PC-9 (cell line): ENCODE measurements around the gene ZNF556. TPM values are rescaled to one million over a fixed set of nuclear protein-coding genes. Genes with fewer than 3 reads are reported as not detected.

Experiments used
- BruUV-seq: library from RNA; stranded (reverse); fragments of 400-500 nt; replicated peaks from 2 replicates; lab custom pipeline; 2021; lab: Mats Ljungman, UMichigan
- CTCF ChIA-PET: fragments of 300-600 bp; sonication (Branson Sonifier 250); formaldehyde crosslinking; loops from one replicate; lab custom pipeline; 2022; ENCODE audit warnings: antibody characterized with exemption; lab: Charles Lee
- POLR2A ChIA-PET: fragments of 300-600 bp; sonication (Branson Sonifier 250); formaldehyde crosslinking; loops from one replicate; lab custom pipeline; 2022; ENCODE audit warnings: antibody characterized with exemption; ENCODE audit not compliant: unreplicated experiment; lab: Charles Lee
- DNase-seq, 2 experiments: peaks; one replicate each; pipeline versions ENCODE4 v3.0.0 to v3.0.0-alpha.2; 2015 to 2022; ENCODE audit warnings: mixed read lengths in 1 of 2
- H2AFZ ChIP-seq: fragments of 200-600 bp; sonication (generic); 2 replicates; pipeline ENCODE4 v1.8.1; 2017; ENCODE audit warnings: antibody characterized with exemption
- H3F3A ChIP-seq: fragments of 200-600 bp; sonication (generic); 2 replicates; pipeline ENCODE4 v1.8.1; 2017; ENCODE audit warnings: antibody characterized with exemption, mild to moderate bottlenecking, low read depth; ENCODE audit not compliant: insufficient read depth
- H3K27ac ChIP-seq: fragments of 200-600 bp; sonication (generic); 2 replicates; pipeline ENCODE4 v1.6.1; 2016; ENCODE audit warnings: mixed run types
- H3K27me3 ChIP-seq: fragments of 200-600 bp; sonication (generic); 2 replicates; pipeline ENCODE4 v1.6.1; 2016; ENCODE audit warnings: low read depth, mixed run types; ENCODE audit not compliant: insufficient read depth
- H3K36me3 ChIP-seq: fragments of 200-600 bp; sonication (generic); 2 replicates; pipeline ENCODE4 v1.6.1; 2016; ENCODE audit warnings: low read depth, mixed run types
- H3K4me1 ChIP-seq: fragments of 200-600 bp; sonication (generic); replicated peaks from 2 replicates; pipeline ENCODE4 v1.6.1; 2016; ENCODE audit warnings: mixed run types; ENCODE audit not compliant: insufficient read depth
- H3K4me2 ChIP-seq: fragments of 200-600 bp; sonication (generic); 2 replicates; pipeline ENCODE4 v1.6.1; 2017; ENCODE audit warnings: mixed run types
- H3K4me3 ChIP-seq: fragments of 200-600 bp; sonication (generic); 2 replicates; pipeline ENCODE4 v1.6.1; 2016; ENCODE audit warnings: mixed run types
- H3K79me2 ChIP-seq: fragments of 200-600 bp; sonication (generic); 2 replicates; pipeline ENCODE4 v1.6.1; 2017; ENCODE audit warnings: low read depth, mixed run types
- H3K9me2 ChIP-seq: fragments of 200-600 bp; sonication (generic); 2 replicates; pipeline ENCODE4 v1.8.1; 2017; ENCODE audit warnings: mild to moderate bottlenecking; ENCODE audit not compliant: insufficient read depth
- H3K9me3 ChIP-seq: fragments of 200-600 bp; sonication (generic); 2 replicates; pipeline ENCODE4 v1.8.1; 2016; ENCODE audit warnings: low read depth; ENCODE audit not compliant: insufficient read depth
- H4K20me1 ChIP-seq: fragments of 200-600 bp; sonication (generic); 2 replicates; pipeline ENCODE4 v1.8.1; 2017; ENCODE audit not compliant: insufficient read depth
- EZH2 ChIP-seq: fragments of 200-600 bp; sonication (generic); IDR thresholded peaks from 2 replicates; pipeline ENCODE4 v1.8.0; 2017; ENCODE audit warnings: antibody characterized with exemption, low read depth
- intact Hi-C: fragments of 100-400 bp; cut with micrococcal nuclease; formaldehyde crosslinking; loops from one replicate; pipeline ENCODE4 v1.10.0; 2022; ENCODE audit not compliant: unreplicated experiment
- total RNA-seq: library from RNA; stranded (reverse); gene quantifications from 2 replicates; pipeline ENCODE4 v1.2.3, GENCODE V29; 2021
- TF ChIP-seq, protein P1 (sequence below): fragments of 200-600 bp; sonication (generic); conservative IDR thresholded peaks from 2 replicates; pipeline ENCODE4 v1.6.1; 2017; ENCODE audit warnings: mixed run types, antibody characterized with exemption, mild to moderate bottlenecking, moderate library complexity

The ZNF556 gene
- total RNA-seq, 1 experiment from 2014 or later: not detected

DNA sequence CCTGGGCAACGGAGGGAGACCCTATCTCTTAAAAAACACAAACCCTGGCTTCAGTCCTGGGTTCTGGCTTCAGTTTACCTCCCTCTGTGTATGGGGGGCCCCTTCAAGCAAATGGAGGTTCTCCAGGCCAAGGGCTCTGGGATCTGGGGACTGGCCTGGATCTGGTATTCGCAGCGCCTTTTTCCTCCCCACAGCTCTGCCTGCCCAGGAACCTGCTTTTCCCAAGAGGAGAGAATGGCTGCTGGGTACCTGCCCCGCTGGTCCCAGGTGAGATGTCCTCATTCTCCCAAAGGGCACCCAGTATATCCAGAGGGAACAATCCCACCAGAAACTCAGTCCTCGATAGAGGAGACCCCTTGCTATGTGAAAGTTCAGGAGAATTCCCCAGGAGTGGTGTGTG, 44.3 kb upstream of the ZNF556 start:
- intact Hi-C loops: no loop called here
- Histone ChIP-seq H3K4me1 (no peaks in the 10 kb centered on the region), H3K27me3 (no peaks in the 10 kb centered on the region), H2AFZ (no peak overlapping the region), H3K9me2 (no peaks in the 10 kb centered on the region), H3K79me2 (no peaks in the 10 kb centered on the region), H3K4me2 (no peak overlapping the region), H3K9me3 (no peaks in the 10 kb centered on the region), H3K27ac (no peak overlapping the region), H3K4me3 (no peak overlapping the region), H3K36me3 (no peaks in the 10 kb centered on the region), H4K20me1 (no peaks in the 10 kb centered on the region), H3F3A (no peaks in the 10 kb centered on the region)
- BruUV-seq: no TSS peak
- CTCF ChIA-PET: interaction anchor here (0.6 kb wide), 1 partner anchor 130 kb away, joined by 3 read pairs; no protein-coding TSS in a partner anchor
- no peak for DNase-seq
- POLR2A ChIA-PET: no interaction called here
- TF ChIP-seq, protein P1, sequence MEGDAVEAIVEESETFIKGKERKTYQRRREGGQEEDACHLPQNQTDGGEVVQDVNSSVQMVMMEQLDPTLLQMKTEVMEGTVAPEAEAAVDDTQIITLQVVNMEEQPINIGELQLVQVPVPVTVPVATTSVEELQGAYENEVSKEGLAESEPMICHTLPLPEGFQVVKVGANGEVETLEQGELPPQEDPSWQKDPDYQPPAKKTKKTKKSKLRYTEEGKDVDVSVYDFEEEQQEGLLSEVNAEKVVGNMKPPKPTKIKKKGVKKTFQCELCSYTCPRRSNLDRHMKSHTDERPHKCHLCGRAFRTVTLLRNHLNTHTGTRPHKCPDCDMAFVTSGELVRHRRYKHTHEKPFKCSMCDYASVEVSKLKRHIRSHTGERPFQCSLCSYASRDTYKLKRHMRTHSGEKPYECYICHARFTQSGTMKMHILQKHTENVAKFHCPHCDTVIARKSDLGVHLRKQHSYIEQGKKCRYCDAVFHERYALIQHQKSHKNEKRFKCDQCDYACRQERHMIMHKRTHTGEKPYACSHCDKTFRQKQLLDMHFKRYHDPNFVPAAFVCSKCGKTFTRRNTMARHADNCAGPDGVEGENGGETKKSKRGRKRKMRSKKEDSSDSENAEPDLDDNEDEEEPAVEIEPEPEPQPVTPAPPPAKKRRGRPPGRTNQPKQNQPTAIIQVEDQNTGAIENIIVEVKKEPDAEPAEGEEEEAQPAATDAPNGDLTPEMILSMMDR: no peak
- TF ChIP-seq EZH2: no peak

DNA sequence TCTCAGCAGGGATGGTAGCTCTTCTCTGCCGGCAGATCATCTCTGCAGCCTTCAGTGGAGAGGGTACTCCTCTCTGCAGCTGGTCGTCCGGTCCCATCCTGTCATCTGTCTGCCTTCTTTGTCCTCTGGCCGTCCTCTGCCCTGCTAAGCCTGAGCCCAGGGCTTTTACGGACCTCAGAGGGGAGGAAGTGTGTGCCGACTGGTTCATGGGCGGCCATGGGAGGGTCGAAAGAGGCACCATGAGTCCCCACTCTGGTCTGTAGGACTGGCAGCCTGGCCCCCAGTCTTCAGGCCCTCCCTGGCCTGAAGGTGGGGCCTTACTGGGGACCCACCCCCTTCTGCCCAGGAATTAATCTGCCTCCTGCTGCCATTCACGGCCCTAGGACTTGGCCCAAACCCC, 43.5 kb upstream of the ZNF556 start:
- Histone ChIP-seq H3K9me3 (peaks cover 1% of the 10 kb centered on the region; the same call in 1 of the 2 replicates), H3K4me1 (no peaks in the 10 kb centered on the region), H3K27ac (no peak overlapping the region), H3K4me2 (no peak overlapping the region), H3K9me2 (no peaks in the 10 kb centered on the region), H4K20me1 (no peaks in the 10 kb centered on the region), H3K4me3 (no peak overlapping the region), H3K27me3 (no peaks in the 10 kb centered on the region), H3F3A (no peaks in the 10 kb centered on the region), H3K36me3 (no peaks in the 10 kb centered on the region), H3K79me2 (no peaks in the 10 kb centered on the region), H2AFZ (no peak overlapping the region)
- TF ChIP-seq, protein P1: no peak
- TF ChIP-seq EZH2: no peak
- ChIA-PET POLR2A (no interaction called here), CTCF (interaction anchor here (0.6 kb wide), 1 partner anchor 130 kb away, joined by 3 read pairs; no protein-coding TSS in a partner anchor)
- BruUV-seq: no TSS peak
- intact Hi-C loops: no loop called here
- DNase-seq: no peak

DNA sequence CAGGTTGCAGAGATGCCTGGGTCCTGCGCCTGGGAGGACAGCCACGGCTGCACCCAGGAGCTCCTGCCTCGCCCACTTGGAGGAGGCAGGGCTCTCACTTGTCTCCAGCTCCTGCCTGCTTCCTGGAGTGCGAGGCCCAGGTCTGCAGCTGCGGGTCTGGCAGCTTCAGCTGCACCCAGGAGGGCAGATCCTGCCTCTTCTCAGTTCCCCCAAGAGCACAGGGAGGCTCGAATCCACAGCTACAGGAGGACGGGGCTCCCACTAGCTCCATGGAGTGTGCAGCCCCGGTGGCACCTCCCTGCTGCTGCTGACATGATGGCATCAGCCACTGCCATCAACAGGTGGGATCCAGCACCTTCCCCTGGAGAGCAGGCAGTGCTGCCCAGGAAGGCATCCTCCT, 43.0 kb upstream of the ZNF556 start:
- peaks cover 3% of the 10 kb centered on the region; the same call in 1 of the 2 replicates for H3K9me3 ChIP-seq
- H3K4me2 ChIP-seq: no peak overlapping the region
- intact Hi-C loops: no loop called here
- CTCF ChIA-PET: no interaction called here
- no peak for TF ChIP-seq EZH2
- TF ChIP-seq, protein P1: no peak
- H3K27me3 ChIP-seq: no peaks in the 10 kb centered on the region
- no TSS peak for BruUV-seq
- H2AFZ ChIP-seq: no peak overlapping the region
- no peak overlapping the region for H3K27ac ChIP-seq
- H3K79me2 ChIP-seq: no peaks in the 10 kb centered on the region
- H3K4me3 ChIP-seq: no peak overlapping the region
- no peaks in the 10 kb centered on the region for H3K36me3 ChIP-seq
- H3F3A ChIP-seq: no peaks in the 10 kb centered on the region
- no peak for DNase-seq
- no peaks in the 10 kb centered on the region for H4K20me1 ChIP-seq
- H3K9me2 ChIP-seq: no peaks in the 10 kb centered on the region
- H3K4me1 ChIP-seq: no peaks in the 10 kb centered on the region
- POLR2A ChIA-PET: no interaction called here
